AG20443 (cell line): ENCODE results near the gene EPHX1.
A peak's percentile ranks its signal among the peaks of the same experiment; 100 is the strongest.

ENCODE experiments used
- DNase-seq: peaks from one replicate; pipeline ENCODE4 v3.0.0; 2012; ENCODE audit warnings: low spot score, mixed read lengths

Gene EPHX1

GRCh38 chr1:225861834-225862580, 52.1 kb downstream of the EPHX1 start:
- DNase-seq = no peak

- no peak for DNase-seq
Observed at GRCh38 chr1:225862581-225862950, 52.6 kb downstream of the EPHX1 start.

GRCh38 chr1:225863167-225863566, 53.2 kb downstream of the EPHX1 start:
- no peak for DNase-seq

GRCh38 chr1:225865514-225865913, 55.6 kb downstream of the EPHX1 start:
- no peak for DNase-seq

- DNase-seq = no peak
Observed at GRCh38 chr1:225866061-225866837, 56.3 kb downstream of the EPHX1 start.

GRCh38 chr1:225866981-225867380, 57.1 kb downstream of the EPHX1 start:
- DNase-seq = no peak

DNA sequence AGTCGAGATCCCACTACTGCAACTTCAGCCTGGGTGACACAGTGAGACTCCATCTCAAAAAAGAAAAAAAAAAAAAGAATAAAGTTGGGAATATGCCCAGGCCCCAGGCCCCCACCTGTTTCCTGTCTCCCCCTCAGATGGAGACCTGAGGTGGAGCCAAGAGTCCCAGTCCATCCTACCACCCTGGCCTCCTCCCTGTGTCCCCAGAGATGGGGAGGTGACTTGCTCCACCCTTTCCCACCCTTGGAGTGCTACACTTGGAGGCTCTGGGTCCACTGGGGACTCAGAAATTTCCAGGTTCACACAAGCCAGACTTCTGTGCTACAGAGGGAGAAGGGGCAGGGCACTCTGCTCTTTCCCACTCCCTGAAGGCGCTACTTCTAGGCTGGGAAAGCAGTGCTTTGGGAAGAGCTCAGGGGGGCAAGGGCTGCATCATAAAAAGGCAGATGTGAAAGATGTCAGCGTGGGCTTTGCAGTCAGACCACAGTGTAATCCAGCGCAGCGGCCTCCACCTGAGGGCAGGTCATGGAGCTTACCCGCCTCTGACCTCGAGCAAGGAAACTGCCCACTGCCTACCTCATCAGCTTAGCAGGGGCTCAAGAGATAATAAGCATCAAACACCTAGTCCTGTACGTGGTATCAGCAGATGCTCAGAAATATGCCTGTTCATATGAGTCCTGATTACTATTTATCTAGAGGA, 58.9 kb downstream of the EPHX1 start:
- DNase-seq = no peak

- no peak for DNase-seq
Observed at GRCh38 chr1:225870911-225871310, 61.0 kb downstream of the EPHX1 start.

- no peak for DNase-seq
Observed at GRCh38 chr1:225871359-225872074, 61.6 kb downstream of the EPHX1 start.

- no peak for DNase-seq
Observed at GRCh38 chr1:225872075-225872430, 62.1 kb downstream of the EPHX1 start.

GRCh38 chr1:225873281-225873850, 63.4 kb downstream of the EPHX1 start:
- no peak for DNase-seq

DNA sequence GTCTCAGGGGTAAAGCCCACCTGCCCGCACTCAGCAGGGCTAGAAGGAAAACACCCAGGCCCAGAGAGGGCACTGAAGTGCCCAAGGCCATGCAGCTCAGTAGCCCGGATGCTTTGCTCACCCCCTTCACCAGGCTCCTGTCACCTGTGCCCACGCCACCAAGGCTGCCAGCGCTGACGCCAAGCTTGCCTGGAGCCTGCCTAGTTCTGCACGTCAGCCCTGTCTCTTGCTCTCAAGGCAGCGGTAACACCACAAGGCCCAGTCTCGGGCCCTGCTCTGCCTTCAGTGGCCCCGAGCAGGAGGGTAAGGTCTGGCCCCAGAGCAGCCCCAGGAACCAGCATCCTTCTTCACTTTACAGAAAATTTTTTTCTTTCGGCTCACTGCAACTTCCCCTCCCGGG, 64.5 kb downstream of the EPHX1 start:
- DNase-seq = no peak

- no peak for DNase-seq
Observed at GRCh38 chr1:225875044-225875815, 65.3 kb downstream of the EPHX1 start.

DNA sequence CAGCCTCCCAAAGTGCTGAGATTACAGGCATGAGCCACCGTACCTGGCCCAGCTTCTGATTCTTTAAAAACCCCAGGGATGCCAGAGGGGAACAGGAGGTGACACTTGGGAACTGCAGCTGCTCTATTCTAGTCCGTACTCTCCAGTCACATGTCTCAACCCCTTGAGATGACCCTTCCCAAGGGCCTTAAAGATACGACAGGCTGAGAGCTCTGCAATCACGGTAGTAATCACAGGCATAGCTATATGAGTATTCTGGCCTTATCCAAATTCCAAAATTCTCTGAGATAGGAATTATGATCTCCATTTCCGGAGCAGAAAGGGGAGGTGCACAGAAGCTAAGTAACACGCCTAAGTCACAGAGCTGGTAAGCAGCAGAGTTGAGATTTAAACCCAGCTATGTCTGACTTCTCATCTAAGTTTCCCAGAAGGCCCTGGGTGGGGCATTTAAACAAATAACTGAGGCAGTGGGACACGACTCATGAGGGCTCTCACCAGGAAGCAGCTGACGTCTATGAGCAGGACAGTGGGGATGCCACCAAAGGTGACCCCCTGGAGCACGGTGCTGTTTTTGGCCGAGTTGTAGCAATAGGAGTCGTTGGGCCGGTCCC, 67.1 kb downstream of the EPHX1 start:
- no peak for DNase-seq

- peak; percentile 74 for DNase-seq
Observed at GRCh38 chr1:225877580-225877979, 67.7 kb downstream of the EPHX1 start.

GRCh38 chr1:225878282-225878681, 68.4 kb downstream of the EPHX1 start:
- DNase-seq = no peak

DNA sequence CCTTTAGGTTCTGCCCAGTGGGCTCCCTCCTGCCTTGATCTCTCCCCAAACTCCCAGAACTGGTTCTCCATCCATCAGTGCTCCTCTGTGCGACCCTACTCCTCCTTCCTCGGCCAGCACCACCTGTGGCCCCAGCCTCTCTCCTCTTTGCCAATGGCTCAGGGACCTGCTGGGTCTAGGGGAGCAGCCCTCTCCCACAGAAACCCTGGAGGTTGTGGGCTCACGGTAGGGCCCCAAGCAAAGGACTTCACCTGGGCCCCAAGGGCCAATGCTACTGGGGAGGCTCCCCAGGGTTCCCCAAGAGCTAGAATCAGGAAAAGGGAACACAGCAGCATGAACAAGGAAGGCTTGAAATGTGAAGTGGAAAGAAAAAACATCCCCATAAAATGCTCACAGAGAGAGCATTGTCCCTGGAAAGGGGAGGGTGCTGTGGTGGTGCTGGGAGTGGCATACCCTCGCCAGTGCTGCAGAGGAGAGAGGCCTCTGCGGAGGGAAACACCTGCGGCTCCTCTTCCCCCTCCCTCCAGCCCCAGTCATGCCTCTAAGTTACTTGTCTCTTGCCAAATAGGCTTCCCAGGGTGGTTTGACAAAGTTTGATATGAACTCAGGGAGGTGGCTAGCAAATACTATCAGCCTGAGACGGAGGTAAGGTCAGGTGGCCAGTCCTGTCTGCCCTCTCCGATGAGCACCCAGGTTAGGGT, 69.7 kb downstream of the EPHX1 start:
- DNase-seq = no peak

GRCh38 chr1:225880222-225880588, 70.3 kb downstream of the EPHX1 start:
- no peak for DNase-seq

- DNase-seq = no peak
Observed at GRCh38 chr1:225880636-225881035, 70.7 kb downstream of the EPHX1 start.
